OCI-LY7 (cell line): ENCODE measurements around the gene JAG2.
A peak's percentile ranks its signal among the peaks of the same experiment; 100 is the strongest.

Experiments used
- CTCF ChIP-seq: fragments of 200-600 bp; sonication (generic); conservative IDR thresholded peaks from 2 replicates; pipeline ENCODE4 v1.5.1; 2014; ENCODE audit warnings: mild to moderate bottlenecking, antibody characterized with exemption, low read length, moderate library complexity, mixed read lengths
- EZH2phosphoT487 ChIP-seq: fragments of 200-600 bp; sonication (generic); IDR thresholded peaks from 2 replicates; pipeline ENCODE4 v1.6.1; 2018; ENCODE audit warnings: low read depth, borderline replicate concordance, mild to moderate bottlenecking, mixed run types, antibody characterized with exemption, low read length, moderate library complexity, mixed read lengths

DNA sequence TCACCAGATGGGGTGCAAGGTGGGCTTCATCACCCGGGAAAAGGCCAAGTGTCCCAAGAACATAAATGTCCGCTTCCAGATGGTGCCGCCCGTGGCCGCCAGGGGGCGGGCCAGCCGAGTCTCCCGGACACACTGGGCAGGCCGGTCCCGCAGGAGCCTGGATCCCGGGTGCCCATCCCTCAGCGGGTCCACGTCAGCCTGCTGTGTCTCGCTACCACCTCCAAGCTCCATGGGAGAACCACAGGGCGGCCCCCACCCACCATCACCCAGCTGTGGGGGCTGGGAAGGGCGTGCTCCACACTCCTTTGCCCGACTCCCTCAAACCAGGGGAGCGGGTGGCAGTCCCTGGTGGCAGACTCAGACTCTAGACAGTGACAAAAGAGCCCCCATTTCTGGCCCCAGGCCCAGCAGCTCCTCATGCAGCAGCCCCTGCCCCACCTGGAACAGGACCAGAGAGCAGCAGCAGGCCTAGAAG is 34.5 kb upstream of the JAG2 start:
- peak; percentile 93 for TF ChIP-seq CTCF
- no peak for TF ChIP-seq EZH2phosphoT487
